GM20431 (cell line): ENCODE data around the gene DNMT3A.

ENCODE experiments used
- in situ Hi-C: fragments of 300-500 bp; cut with MseI, MboI; formaldehyde crosslinking; loops from one replicate; pipeline ENCODE4 v1.15.0; 2020; ENCODE audit warnings: low sequenced_read_pairs; ENCODE audit not compliant: unreplicated experiment

The DNMT3A gene

GRCh38 chr2:25309402-25309801, 32.3 kb downstream of the DNMT3A start:
- in situ Hi-C loops = no loop called here

GRCh38 chr2:25308599-25308998, 33.1 kb downstream of the DNMT3A start:
- in situ Hi-C loops = no loop called here

- in situ Hi-C loops = no loop called here
Measured at GRCh38 chr2:25307949-25308557, 33.7 kb downstream of the DNMT3A start.

- in situ Hi-C loops = no loop called here
Measured at GRCh38 chr2:25306777-25307368, 34.9 kb downstream of the DNMT3A start.

DNA sequence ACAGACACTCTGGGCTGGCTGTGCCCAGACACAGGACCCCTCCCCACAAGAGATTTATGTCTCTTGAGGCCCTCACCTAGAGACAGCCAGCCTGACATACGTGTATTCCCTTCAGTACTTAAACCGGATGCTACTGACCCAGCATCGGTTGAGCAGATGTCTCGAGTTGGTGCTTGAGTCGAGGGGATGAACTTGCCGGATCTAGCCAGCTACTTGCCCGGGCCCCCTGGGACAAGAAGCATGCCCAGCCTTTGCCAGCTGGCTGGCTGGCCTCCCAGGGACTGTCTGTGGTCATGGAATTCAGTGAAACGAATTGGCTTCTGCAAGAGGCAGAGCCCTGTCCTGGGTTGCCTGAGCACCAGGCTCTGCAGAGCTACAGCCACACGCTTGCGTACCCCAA, 36.0 kb downstream of the DNMT3A start:
- in situ Hi-C loops = no loop called here

- in situ Hi-C loops = no loop called here
Measured at GRCh38 chr2:25304826-25305596, 36.7 kb downstream of the DNMT3A start.

GRCh38 chr2:25304321-25304720, 37.4 kb downstream of the DNMT3A start:
- in situ Hi-C loops = no loop called here

GRCh38 chr2:25303633-25304236, 38.0 kb downstream of the DNMT3A start:
- in situ Hi-C loops = no loop called here

- in situ Hi-C loops = no loop called here
Measured at GRCh38 chr2:25302758-25303375, 38.9 kb downstream of the DNMT3A start.

DNA sequence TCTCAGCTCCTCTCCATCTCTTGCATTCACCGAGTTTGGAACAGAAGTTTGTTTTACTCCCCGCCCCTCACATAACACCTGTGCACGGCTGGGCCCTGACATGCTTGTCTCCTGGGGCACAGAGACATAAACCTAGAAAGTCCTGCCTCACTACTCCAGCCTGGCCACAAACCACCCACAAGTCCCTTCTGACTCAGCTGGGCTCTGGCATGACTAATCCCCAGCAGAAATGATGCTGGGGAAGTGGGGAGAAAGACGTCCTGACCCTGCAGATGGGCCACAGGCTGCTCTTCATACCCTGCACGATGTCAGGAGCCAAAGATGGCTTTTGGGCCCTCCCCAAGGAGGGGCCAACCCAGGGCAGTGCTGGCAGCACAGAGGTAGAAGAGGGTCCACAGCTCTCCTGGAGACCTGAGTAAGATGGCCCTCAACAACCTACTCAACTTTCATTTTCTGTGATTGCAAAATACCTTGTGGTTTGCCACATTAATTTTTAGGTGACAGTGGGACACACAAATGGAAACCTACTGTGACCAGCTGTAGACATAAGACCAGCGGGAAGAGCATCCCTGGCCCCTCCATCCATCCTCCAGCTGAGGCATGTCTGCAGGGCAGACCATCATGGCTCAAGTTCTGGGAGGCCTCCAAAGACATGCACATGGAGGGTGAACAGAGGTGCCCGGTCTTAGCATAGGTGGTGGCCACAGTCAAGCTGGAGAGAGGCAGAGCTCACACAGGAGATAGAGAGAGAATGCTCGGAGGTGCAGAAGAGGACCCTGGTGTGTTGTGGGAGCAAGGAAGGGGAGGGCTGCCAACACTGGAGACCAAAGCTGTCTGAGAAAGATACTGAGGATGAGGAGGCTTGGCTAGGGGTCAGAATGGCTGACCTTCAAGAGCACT, 40.0 kb downstream of the DNMT3A start:
- in situ Hi-C loops = no loop called here

DNA sequence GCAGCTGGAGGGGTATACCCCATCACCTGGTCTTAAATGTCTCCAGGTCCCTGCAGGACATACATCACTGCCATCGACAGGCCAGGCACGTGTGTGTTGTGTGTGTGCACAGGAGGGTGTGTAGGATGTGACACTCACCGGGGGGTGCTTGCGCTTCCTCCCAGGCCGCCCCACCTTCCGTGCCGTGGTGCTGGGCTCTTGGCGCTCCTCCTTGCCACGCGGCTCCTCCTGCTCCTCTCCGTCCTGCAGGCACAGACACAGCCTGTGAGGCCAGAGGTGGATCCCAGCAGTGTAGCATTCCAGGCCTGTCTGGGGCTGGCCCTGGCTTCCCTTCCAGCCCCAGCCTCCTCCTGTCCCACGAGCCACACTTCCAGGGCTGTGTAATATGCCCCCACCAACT, 41.7 kb downstream of the DNMT3A start:
- in situ Hi-C loops = no loop called here

- in situ Hi-C loops = no loop called here
Measured at GRCh38 chr2:25298776-25299431, 42.8 kb downstream of the DNMT3A start.

- in situ Hi-C loops = no loop called here
Measured at GRCh38 chr2:25297738-25298137, 44.0 kb downstream of the DNMT3A start.

DNA sequence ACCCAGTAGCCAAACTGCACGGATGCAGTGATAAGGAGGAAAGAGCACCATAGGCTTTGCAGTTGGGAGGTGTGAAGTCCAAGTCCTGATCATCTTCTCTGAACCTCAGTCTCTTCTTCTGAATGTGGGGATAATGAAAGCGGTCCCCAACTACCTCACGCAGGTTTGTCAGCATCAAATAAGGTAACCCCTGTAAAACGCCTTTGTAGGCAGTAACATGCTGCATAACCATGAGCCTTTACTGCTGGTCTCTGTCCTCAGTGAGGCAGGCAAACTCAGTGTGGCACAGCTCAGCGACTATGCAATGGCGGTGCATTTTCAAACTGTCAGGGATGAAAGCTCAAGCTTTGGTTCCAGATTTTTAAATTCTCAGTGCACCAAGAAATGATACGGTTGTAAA, 46.1 kb downstream of the DNMT3A start:
- in situ Hi-C loops = no loop called here

GRCh38 chr2:25294573-25295462, 46.9 kb downstream of the DNMT3A start:
- in situ Hi-C loops = no loop called here

DNA sequence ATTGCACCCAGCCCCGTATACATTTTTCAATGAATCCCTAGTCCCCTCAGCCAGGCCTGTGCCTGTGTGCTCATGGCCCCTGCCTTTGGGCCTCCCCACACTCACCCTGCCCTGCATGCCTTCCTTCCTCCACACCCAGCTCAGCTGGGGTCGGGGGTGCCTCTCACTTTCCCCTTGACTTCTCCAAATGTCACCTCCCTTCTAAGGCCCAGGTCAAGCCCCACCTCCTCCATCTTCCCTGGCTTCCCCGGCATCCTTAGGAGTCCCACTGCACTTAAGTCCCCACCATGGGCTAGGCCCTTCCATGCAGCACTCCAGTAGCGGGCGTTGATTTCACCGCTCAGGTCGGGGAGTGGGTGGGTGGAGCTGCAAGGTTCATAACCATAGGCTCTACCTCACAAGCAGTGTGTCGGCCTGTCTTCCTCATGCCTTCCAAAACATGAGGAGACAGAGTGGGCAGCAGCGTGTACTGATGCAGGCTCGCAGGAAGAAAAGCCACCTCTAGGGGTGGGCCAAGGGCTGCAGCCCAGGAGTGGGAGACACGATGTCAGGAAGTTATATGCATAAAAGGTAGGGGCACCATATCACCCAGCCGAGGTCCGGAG, 47.7 kb downstream of the DNMT3A start:
- in situ Hi-C loops = no loop called here

DNA sequence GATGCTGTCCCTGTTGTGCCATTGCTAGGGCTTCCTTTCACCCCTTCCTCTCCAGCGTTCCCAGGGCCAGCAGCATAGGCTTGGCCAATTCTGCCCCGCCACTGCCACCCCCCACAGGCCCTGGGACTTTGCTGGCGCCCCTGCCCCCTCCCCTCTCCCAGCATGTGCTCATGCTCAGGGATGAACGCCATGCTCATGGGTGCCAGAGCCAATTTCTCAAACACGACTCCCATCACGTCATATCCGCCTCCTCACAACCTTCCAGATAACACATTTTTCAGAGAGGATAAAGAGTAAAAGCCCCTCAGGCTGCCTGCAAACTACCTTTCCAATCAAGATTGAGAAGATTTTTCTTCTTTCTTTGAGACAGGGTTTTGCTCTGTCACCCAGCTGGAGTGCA, 48.6 kb downstream of the DNMT3A start:
- in situ Hi-C loops = no loop called here

DNA sequence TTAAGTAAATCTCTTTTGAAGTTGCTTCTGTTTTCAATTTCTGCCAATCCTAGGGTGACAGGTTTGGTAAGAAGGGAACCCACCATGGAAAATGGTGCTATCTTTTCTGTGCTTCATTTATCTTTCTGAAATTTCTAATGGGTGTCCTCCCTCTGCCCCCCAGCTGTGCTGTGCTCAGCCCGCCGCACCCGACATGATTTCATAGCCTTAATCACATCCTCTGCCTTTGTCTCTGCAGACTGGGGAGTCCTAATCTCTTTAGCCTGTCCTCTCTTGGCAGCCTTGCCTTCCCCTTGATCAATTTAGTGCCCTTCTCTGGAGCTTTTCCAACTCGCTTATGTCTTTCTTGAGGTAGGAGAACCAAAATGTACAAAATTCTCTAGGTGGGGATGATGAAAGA, 49.3 kb downstream of the DNMT3A start:
- in situ Hi-C loops = no loop called here
